Activated CD4-positive, alpha-beta T cell treated with anti-CD3 and anti-CD28 coated beads for 1 hour (primary cell): ENCODE data around the gene ACTR6.

ENCODE experiments used
- DNase-seq: peaks from one replicate; pipeline ENCODE4 v3.0.0-alpha.2; 2020

ACTR6 gene

DNA sequence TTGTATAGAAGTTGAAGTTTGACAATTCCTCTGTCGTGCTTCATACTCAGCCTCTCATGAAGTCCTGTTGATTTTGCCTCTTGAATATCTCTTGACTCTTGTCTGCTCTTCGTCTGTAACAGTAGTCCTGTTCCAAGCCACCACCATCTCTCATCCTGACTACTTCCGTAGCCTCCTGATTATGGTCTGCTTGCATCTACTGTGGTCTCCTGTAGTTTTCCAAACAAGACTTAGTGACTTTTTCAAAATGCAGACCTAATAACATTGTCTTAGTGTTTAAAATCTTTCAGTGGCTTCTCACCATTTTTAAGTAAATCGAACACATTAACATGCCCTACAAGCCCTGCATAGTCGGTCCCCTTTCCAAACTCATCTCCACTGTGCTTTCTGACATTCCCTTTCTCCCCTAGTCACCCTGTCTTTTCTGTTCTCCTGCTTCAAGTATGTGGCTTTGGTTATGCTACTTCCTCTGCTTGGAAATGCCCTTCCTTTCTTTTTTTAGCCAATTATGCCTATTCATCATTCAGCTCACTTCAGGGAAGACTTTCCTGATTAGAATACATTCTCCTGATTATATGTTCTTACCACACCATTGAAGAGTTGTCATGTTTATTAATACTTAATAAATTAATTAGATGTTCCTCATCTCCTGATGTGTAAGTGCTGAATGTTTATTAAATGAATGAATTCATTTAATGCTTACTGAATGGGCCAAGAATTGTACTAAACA is 68.4 kb downstream of the ACTR6 start:
- no peak for DNase-seq

DNA sequence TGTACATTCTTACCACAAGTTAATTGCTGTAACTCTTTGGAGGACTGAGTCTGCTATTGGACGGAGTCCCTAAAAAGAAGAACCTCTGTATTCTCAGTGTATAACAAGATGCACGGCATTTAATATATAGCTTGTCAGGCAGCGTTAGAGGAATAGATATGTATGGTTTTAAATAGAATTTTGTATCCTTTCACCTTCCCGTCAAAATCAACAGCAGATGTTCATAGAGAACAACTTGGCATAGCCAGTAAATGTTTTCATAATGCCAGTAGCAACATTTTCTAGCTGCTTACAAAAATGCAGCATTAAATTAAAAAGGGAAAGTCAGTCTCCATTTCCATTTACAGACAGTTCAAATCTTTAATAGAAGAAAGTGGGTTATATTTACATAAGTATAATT is 73.2 kb downstream of the ACTR6 start:
- DNase-seq = no peak
